H9 (cell line): ENCODE data around the gene RNF208. TPM values are rescaled to one million over a fixed set of nuclear protein-coding genes. Genes with fewer than 3 reads are reported as not detected.

ENCODE experiments used
- DNase-seq: peaks from one replicate; pipeline ENCODE4 v3.0.0-alpha.2; 2017
- H2AFZ ChIP-seq: one replicate; pipeline ENCODE4 v1.6.1; 2013; ENCODE audit warnings: mild to moderate bottlenecking, low read length, control low read depth, moderate library complexity
- H2AK5ac ChIP-seq: 2 replicates; pipeline ENCODE4 v1.6.1; 2013; ENCODE audit warnings: low read length, control low read depth, mixed read lengths; ENCODE audit not compliant: insufficient read length
- H2BK120ac ChIP-seq: one replicate; pipeline ENCODE4 v1.6.1; 2013; ENCODE audit warnings: low read depth, mild to moderate bottlenecking, low read length, control low read depth, inconsistent platforms; ENCODE audit not compliant: poor library complexity, severe bottlenecking
- H2BK12ac ChIP-seq: 2 replicates; pipeline ENCODE4 v1.6.1; 2013; ENCODE audit warnings: low read length, control low read depth, mixed read lengths, low read depth; ENCODE audit not compliant: insufficient read length
- H2BK15ac ChIP-seq: 2 replicates; pipeline ENCODE4 v1.6.1; 2013; ENCODE audit warnings: low read depth, low read length, control low read depth
- H2BK20ac ChIP-seq: one replicate; pipeline ENCODE4 v1.6.1; 2013; ENCODE audit warnings: low read depth, mild to moderate bottlenecking, low read length, control low read depth, inconsistent platforms; ENCODE audit not compliant: poor library complexity, severe bottlenecking
- H2BK5ac ChIP-seq: 2 replicates; pipeline ENCODE4 v1.6.1; 2013; ENCODE audit warnings: low read length, control low read depth, mixed read lengths; ENCODE audit not compliant: insufficient read length
- H3K14ac ChIP-seq: 2 replicates; pipeline ENCODE4 v1.6.1; 2013; ENCODE audit warnings: low read length, control low read depth; ENCODE audit not compliant: insufficient read depth
- H3K18ac ChIP-seq: 2 replicates; pipeline ENCODE4 v1.6.1; 2013; ENCODE audit warnings: low read depth, mild to moderate bottlenecking, mixed read lengths, low read length, control low read depth; ENCODE audit not compliant: insufficient read length
- H3K23ac ChIP-seq: 2 replicates; pipeline ENCODE4 v1.6.1; 2013; ENCODE audit warnings: low read length, control low read depth, mixed read lengths, low read depth; ENCODE audit not compliant: insufficient read length
- H3K23me2 ChIP-seq: 2 replicates; pipeline ENCODE4 v1.6.1; 2013; ENCODE audit warnings: low read depth, mild to moderate bottlenecking, mixed read lengths, low read length, control low read depth; ENCODE audit not compliant: insufficient read length, poor library complexity, severe bottlenecking
- H3K27ac ChIP-seq: 2 replicates; pipeline ENCODE4 v1.5.1; 2013; ENCODE audit warnings: low read length, control low read depth, mixed read lengths, low read depth; ENCODE audit not compliant: insufficient read length
- H3K27me3 ChIP-seq: 2 replicates; pipeline ENCODE4 v1.6.1; 2013; ENCODE audit warnings: low read length, control low read depth, inconsistent platforms; ENCODE audit not compliant: insufficient read depth
- H3K4ac ChIP-seq: 2 replicates; pipeline ENCODE4 v1.6.1; 2013; ENCODE audit warnings: low read depth, mild to moderate bottlenecking, control low read depth, inconsistent platforms, low read length, moderate library complexity
- H3K4me1 ChIP-seq: 2 replicates; pipeline ENCODE4 v1.6.1; 2013; ENCODE audit warnings: low read length, control low read depth, inconsistent platforms; ENCODE audit not compliant: insufficient read depth
- H3K4me2 ChIP-seq: 2 replicates; pipeline ENCODE4 v1.6.1; 2013; ENCODE audit warnings: low read length, control low read depth, mixed read lengths; ENCODE audit not compliant: insufficient read length, insufficient read depth
- H3K56ac ChIP-seq: 2 replicates; pipeline ENCODE4 v1.6.1; 2013; ENCODE audit warnings: low read depth, mild to moderate bottlenecking, mixed read lengths, low read length, control low read depth; ENCODE audit not compliant: insufficient read length
- H3K79me1 ChIP-seq: 2 replicates; pipeline ENCODE4 v1.6.1; 2013; ENCODE audit warnings: low read depth, mild to moderate bottlenecking, moderate library complexity, low read length, control low read depth, inconsistent platforms; ENCODE audit not compliant: insufficient read depth, poor library complexity, severe bottlenecking
- H3K79me2 ChIP-seq: 2 replicates; pipeline ENCODE4 v1.6.1; 2013; ENCODE audit warnings: low read length, control low read depth, inconsistent platforms; ENCODE audit not compliant: insufficient read depth
- H3K9ac ChIP-seq: 2 replicates; pipeline ENCODE4 v1.6.1; 2013; ENCODE audit warnings: low read length, control low read depth, mixed read lengths; ENCODE audit not compliant: insufficient read length; ENCODE audit errors: extremely low read depth
- H3K9me3 ChIP-seq: one replicate; pipeline ENCODE4 v1.6.1; 2013; ENCODE audit warnings: low read depth, low read length, inconsistent platforms; ENCODE audit not compliant: control insufficient read depth
- H3T11ph ChIP-seq: one replicate; pipeline ENCODE4 v1.6.1; 2013; ENCODE audit warnings: mild to moderate bottlenecking, low read length, control low read depth, inconsistent platforms
- H4K20me1 ChIP-seq: one replicate; pipeline ENCODE4 v1.6.1; 2013; ENCODE audit not compliant: control insufficient read depth, insufficient read length, insufficient read depth
- H4K5ac ChIP-seq: 2 replicates; pipeline ENCODE4 v1.6.1; 2013; ENCODE audit warnings: low read depth, mild to moderate bottlenecking, mixed read lengths, low read length, control low read depth; ENCODE audit not compliant: insufficient read length
- H4K8ac ChIP-seq: replicated peaks from 2 replicates; pipeline ENCODE4 v1.6.1; 2013; ENCODE audit warnings: low read length, control low read depth, mixed read lengths, low read depth; ENCODE audit not compliant: insufficient read length
- H4K91ac ChIP-seq: 2 replicates; pipeline ENCODE4 v1.6.1; 2013; ENCODE audit warnings: low read depth, mild to moderate bottlenecking, moderate library complexity, mixed read lengths, low read length, control low read depth; ENCODE audit not compliant: insufficient read length
- H3K27ac Mint-ChIP-seq, 3 experiments: 2 replicates in 2 of 3; 3 replicates in 1 of 3; pipeline ENCODE4 v1.8.0; 2020 to 2021; ENCODE audit warnings: mixed read lengths in 3 of 3, mild to moderate bottlenecking in 1 of 3, moderate library complexity in 1 of 3
- H3K27me3 Mint-ChIP-seq: 2 replicates; pipeline ENCODE4 v1.8.0; 2021; ENCODE audit warnings: low read depth, mild to moderate bottlenecking, moderate library complexity, mixed read lengths
- H3K36me3 Mint-ChIP-seq, 3 experiments: 2 replicates in 2 of 3; 3 replicates in 1 of 3; pipeline ENCODE4 v1.8.0; 2020 to 2021; ENCODE audit warnings: low read depth in 3 of 3, mixed read lengths in 3 of 3; ENCODE audit not compliant: insufficient read depth in 1 of 3
- H3K4me1 Mint-ChIP-seq, 2 experiments: 2 replicates each; pipeline ENCODE4 v1.8.0; 2020; ENCODE audit warnings: mixed read lengths in 2 of 2
- H3K4me3 Mint-ChIP-seq, 2 experiments: 2 replicates in 1 of 2; 3 replicates in 1 of 2; pipeline ENCODE4 v1.8.0; 2020 to 2021; ENCODE audit warnings: mild to moderate bottlenecking in 2 of 2, mixed read lengths in 2 of 2, moderate library complexity in 1 of 2
- H3K9me3 Mint-ChIP-seq, 2 experiments: 2 replicates in 1 of 2; 3 replicates in 1 of 2; pipeline ENCODE4 v1.8.0; 2020; ENCODE audit warnings: mild to moderate bottlenecking in 2 of 2, mixed read lengths in 2 of 2, moderate library complexity in 1 of 2
- CTCF ChIP-seq: fragments of 200-600 bp; sonication (generic); conservative IDR thresholded peaks from 3 replicates; pipeline ENCODE4 v1.8.0; 2021; ENCODE audit warnings: antibody characterized with exemption, mild to moderate bottlenecking
- WGBS: extraction: QIAGEN DNeasy Blood & Tissue Kit; methylation state at CpG from one replicate; pipeline ENCODE4 v1.1.7; 2013; ENCODE audit warnings: missing lambda C conversion rate, low lambda C conversion rate, mixed read lengths; ENCODE audit not compliant: insufficient read length; ENCODE audit errors: extremely low coverage; 5-methylcytosine and 5-hydroxymethylcytosine counted together
- total RNA-seq: library from RNA; stranded (reverse); gene quantifications from 2 replicates; pipeline ENCODE4 v1.2.1, GENCODE V29; 2021

The RNF208 gene
- total RNA-seq, 1 experiment from 2014 or later = 7.7 TPM

GRCh38 chr9:137250329-137251193, 28.5 kb upstream of the RNF208 start:
- TF ChIP-seq CTCF = no peak
- Mint-ChIP-seq H3K27ac (no peak overlapping the region), H3K4me3 (no peak overlapping the region)

More at GRCh38 chr9:137250329-137251193, 28.5 kb upstream of the RNF208 start:
- Histone ChIP-seq H3K56ac (no peak overlapping the region), H3K4me1 (no peaks in the 10 kb centered on the region), H3K9ac (no peak overlapping the region), H3K4me2 (no peak overlapping the region), H4K5ac (no peak overlapping the region), H3T11ph (no peak overlapping the region), H3K27me3 (no peaks in the 10 kb centered on the region), H4K20me1 (no peaks in the 10 kb centered on the region), H3K27ac (no peak overlapping the region), H2BK15ac (no peak overlapping the region), H2BK12ac (no peak overlapping the region), H2BK20ac (no peak overlapping the region), H3K18ac (no peak overlapping the region), H3K9me3 (no peaks in the 10 kb centered on the region), H2BK120ac (no peak overlapping the region), H3K79me1 (no peaks in the 10 kb centered on the region), H2AK5ac (no peak overlapping the region), H3K4ac (no peak overlapping the region), H3K79me2 (no peaks in the 10 kb centered on the region), H3K23ac (no peak overlapping the region), H4K91ac (no peak overlapping the region), H3K14ac (no peak overlapping the region), H2AFZ (no peak overlapping the region), H4K8ac (no peak overlapping the region), H3K23me2 (peaks cover 9% of the 10 kb centered on the region), H2BK5ac (no peak overlapping the region)
- Mint-ChIP-seq H3K36me3 (no peaks in the 10 kb centered on the region), H3K9me3 (no peaks in the 10 kb centered on the region), H3K27me3 (peaks cover 38% of the 10 kb centered on the region), H3K4me1 (peaks cover 8 to 11% of the 10 kb centered on the region in 2 experiments)
- no CpG with 5 or more reads among the region's 18 CpGs for WGBS
- no peak for DNase-seq
